CD4-positive, alpha-beta T cell treated with Interleukin-2 at 100 ng/mL for 4 hours (primary cell): ENCODE data around the gene FMNL3.

ENCODE experiments used
- DNase-seq: peaks from one replicate; pipeline ENCODE4 v3.0.0-alpha.2; 2020; ENCODE audit warnings: low spot score

The FMNL3 gene

GRCh38 chr12:49673446-49674317, 33.5 kb downstream of the FMNL3 start:
- no peak for DNase-seq

- no peak for DNase-seq
Measured at GRCh38 chr12:49672301-49673217, 34.6 kb downstream of the FMNL3 start.

- DNase-seq = peak; percentile 72
Measured at GRCh38 chr12:49671031-49671765, 36.0 kb downstream of the FMNL3 start.

- no peak for DNase-seq
Measured at GRCh38 chr12:49669796-49670195, 37.4 kb downstream of the FMNL3 start.

- DNase-seq = peak; percentile 25
Measured at GRCh38 chr12:49667325-49668090, 39.7 kb downstream of the FMNL3 start.

- no peak for DNase-seq
Measured at GRCh38 chr12:49666176-49666575, 41.0 kb downstream of the FMNL3 start.

- DNase-seq = no peak
Measured at GRCh38 chr12:49665384-49665783, 41.8 kb downstream of the FMNL3 start.

- no peak for DNase-seq
Measured at GRCh38 chr12:49664591-49665239, 42.5 kb downstream of the FMNL3 start.

GRCh38 chr12:49664167-49664566, 43.0 kb downstream of the FMNL3 start:
- DNase-seq = no peak

GRCh38 chr12:49662998-49663843, 44.0 kb downstream of the FMNL3 start:
- DNase-seq = peak; percentile 84

GRCh38 chr12:49661746-49662145, 45.5 kb downstream of the FMNL3 start:
- DNase-seq = no peak

GRCh38 chr12:49661191-49661590, 46.0 kb downstream of the FMNL3 start:
- DNase-seq = no peak

GRCh38 chr12:49659753-49660152, 47.5 kb downstream of the FMNL3 start:
- no peak for DNase-seq

GRCh38 chr12:49658276-49658675, 48.9 kb downstream of the FMNL3 start:
- no peak for DNase-seq

- no peak for DNase-seq
Measured at GRCh38 chr12:49655595-49656236, 51.5 kb downstream of the FMNL3 start.

GRCh38 chr12:49654715-49655114, 52.5 kb downstream of the FMNL3 start:
- DNase-seq = no peak

- no peak for DNase-seq
Measured at GRCh38 chr12:49652921-49653520, 54.2 kb downstream of the FMNL3 start.

- no peak for DNase-seq
Measured at GRCh38 chr12:49651855-49652254, 55.4 kb downstream of the FMNL3 start.

- DNase-seq = no peak
Measured at GRCh38 chr12:49649892-49650291, 57.3 kb downstream of the FMNL3 start.
